A673 (cell line): ENCODE data around the gene SPIN1.
"Not testable (repeated sequence)": the region's sequence is repeated elsewhere in the genome, so short reads cannot be mapped to it uniquely, and the experiment has no call there.

Source experiments
- CTCF ChIP-seq: fragments of 300-800, 200-600 bp; sonication (generic); conservative IDR thresholded peaks from 2 replicates; pipeline ENCODE4 v1.5.1; 2017; ENCODE audit warnings: low read depth, mild to moderate bottlenecking, antibody characterized with exemption, low read length, moderate library complexity, mixed read lengths
- EZH2 ChIP-seq: fragments of 200-600 bp; sonication (generic); IDR thresholded peaks from 2 replicates; pipeline ENCODE4 v1.6.1; 2017; ENCODE audit warnings: borderline replicate concordance, low read depth, mild to moderate bottlenecking, mixed read lengths, antibody characterized with exemption, low read length; ENCODE audit not compliant: poor library complexity, severe bottlenecking

GRCh38 chr9:88350354-88350753 is 37.9 kb upstream of the SPIN1 start:
- TF ChIP-seq CTCF, EZH2: not testable (repeated sequence)
